ENCODE measurements around the gene DCAF8L2.
"Not testable (repeated sequence)": the region's sequence is repeated elsewhere in the genome, so short reads cannot be mapped to it uniquely, and the experiment has no call there.

The DCAF8L2 gene

DNA sequence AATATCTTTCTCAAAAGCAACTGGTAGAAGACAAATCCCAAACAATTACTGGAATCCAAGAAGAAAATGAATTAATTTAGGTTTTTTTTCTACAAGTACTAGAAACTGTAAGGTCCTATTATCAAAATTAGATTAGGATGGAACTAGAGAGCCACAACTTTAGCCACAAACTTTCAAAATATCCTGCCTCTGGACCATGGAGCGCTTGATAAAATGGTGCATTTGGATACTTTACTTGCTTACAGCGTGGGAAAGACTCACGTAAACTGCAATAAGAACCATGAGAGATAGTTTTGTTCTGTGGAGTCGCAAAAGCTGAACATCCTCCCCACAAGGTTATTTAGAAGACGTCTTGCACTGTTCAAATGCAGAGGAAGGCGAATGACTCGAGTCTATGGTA is at the start of gene DCAF8L2:
Gene DCAF8L2, plus strand, starts transcription at position 301 of the 400 bp plus-strand sequence. CDS start 156,552 bp downstream, outside the sequence.
- DNase-seq: no peak

DNA sequence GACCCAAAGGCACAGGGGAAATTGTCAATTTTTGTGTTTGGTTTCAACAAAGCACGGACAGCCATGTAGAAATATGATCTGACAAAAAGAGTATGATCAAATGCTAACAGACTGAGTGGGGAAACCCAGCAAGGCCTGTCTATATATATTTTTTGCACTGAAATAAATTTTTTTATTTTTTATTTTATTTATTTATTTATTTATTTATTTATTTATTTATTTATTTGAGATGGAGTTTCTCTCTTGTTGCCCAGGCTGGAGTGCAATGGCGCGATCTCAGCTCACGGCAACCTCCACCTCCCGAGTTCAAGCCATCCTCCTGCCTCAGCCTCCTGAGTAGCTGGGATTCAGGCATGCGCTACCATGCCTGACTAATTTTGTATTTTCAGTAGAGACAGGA is 49.0 kb upstream of the DCAF8L2 start:
- DNase-seq: not testable (repeated sequence)

DNA sequence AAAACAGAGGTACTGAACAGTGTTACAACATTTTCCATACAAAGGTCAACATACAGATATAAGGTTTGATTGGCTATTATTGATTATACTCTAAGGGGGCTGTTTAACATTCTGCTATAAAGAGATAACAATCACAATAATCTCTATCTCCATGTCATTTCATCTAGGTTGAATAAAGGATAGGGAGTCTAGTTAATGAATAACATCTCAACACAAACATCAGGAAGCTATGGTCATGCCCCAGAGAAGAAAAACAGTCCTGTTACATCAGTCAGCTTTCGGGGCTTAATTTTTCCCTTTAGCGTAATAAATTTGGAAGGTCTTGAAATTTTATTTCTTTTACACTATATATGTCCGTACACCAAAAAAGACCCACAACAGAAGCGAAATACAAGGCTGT is 41.5 kb upstream of the DCAF8L2 start:
- DNase-seq: no peak

DNA sequence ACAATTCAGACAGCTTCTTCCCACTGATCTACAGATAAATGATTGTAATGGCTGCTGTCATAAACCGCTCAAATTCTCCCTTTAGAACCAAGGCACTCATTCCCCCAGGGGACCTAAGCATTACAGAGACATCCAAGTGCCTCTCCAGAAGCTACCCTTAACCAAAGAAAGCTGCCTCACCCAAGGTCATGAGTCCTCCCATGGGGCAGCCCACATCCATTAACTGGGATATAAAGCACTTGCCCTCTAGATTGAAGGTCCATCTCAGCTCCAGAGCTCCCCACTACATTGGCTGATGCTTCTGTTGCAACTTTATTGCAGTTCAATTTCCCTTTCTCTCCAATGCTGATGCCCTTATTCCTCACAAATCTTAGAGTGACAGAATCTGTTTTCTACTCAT is 40.5 kb upstream of the DCAF8L2 start:
- no peak for DNase-seq

DNA sequence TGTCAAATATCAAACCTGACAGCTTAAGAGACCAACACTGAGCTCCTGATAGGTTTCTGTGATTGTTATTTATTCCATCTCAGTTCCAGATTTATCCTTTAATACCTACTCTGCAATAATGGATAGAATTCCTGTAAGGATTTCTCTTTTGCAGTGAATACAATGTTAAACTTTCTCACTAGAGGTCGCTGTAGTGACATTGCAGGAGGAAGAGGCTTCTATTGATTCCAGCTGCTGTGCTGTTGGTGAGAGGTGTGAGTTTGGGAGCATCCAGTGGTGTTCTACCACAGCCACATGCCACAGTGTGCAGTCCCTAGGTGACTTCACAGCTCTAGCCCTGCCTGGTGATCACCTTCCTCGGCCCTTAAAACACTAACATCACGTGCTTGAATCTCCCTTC is 34.6 kb upstream of the DCAF8L2 start:
- DNase-seq: no peak

DNA sequence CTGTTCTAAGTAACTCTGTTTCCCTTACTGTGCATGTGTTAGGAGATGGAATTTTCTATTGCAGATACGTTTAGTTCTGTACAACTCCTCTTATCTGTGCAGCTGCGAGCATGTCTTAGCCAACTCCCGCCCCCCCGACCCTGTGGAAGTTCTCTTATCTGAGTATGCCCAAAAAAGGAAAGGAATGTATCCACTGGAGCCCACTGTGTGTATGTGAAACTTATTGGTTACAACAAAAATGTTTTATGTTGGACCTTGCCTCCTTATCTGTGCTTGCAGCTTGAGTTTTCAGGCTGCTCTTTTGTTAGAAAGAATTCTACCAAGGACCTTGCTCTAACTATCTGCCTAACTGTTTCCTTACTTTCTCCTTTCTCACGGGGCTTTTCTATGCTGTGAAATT is 24.2 kb upstream of the DCAF8L2 start:
- DNase-seq: no peak

DNA sequence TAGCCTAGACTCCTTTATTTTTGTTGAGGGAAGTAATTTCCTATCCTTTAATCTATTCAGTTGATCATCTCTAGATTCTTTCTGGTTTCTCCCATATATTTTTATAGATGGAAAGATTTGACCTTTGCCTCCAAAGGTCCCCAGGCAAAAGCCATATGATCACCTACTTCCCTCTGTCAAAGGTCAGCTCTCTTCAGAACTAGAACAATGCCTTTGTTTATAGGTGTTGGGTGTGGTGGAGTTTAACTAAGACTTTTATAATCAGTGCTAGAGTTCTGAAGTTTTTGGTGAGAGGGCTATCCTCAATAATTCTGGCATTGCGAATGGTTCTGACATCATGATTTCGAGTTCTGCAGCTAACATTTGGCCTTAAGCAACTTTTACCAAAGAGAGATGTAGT is 19.0 kb upstream of the DCAF8L2 start:
- no peak for DNase-seq

DNA sequence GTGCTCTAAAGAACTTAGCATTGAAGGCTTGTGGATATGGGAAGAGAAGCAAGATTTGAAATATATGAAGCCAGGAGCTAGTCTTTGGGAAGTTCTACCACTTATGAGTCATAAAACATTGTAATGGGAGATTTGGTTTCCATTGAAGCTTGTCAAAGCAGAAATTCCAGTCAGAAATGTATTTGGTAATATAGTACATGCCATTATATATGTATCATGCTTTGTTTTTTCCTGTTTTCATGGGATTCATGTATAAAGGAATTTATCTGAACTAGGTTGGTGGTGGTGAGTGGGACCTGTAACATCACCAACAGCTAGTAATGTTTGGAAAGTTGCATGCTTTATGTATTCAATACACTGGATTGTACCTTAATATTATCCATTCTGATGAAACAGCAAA is 14.6 kb upstream of the DCAF8L2 start:
- no peak for DNase-seq

DNA sequence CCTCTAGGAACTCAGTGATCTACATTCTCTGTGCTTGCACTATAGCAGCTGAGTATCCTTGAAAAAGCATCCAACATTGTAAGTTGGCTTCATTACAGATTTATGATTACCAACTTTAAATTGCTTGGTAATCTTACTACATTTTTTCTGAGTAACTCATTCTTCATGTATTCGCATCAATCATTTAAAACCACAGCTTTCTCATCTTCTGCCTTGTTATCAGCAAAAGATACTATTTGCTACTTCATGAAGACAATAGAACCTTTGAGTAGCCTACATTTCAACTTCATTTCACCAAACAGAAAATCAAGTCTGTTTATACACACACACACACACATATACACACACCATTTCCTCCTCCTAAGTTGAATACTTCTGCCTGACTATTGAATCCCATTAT is 6.2 kb upstream of the DCAF8L2 start:
- no peak for DNase-seq

DNA sequence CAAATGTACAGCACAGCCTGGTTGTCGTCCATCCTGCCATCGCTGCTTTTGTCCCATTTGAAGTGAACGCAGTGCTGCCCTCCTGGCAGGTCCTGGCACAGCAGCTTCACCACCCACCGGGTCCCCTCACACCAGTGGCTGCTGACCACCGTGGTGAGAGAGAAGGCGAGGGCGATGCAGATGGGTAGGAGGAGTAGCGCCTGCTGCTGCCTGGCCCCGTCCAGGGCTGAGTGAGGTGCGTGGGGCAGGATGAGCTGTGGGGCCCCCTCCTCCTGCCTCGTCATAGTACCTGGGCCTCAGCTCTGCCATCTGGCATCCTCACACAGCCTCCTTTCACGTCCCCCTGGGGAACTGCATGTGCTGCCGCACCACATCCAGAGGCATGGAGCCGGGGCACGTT is 1.8 kb downstream of the DCAF8L2 start:
- no peak for DNase-seq

DNA sequence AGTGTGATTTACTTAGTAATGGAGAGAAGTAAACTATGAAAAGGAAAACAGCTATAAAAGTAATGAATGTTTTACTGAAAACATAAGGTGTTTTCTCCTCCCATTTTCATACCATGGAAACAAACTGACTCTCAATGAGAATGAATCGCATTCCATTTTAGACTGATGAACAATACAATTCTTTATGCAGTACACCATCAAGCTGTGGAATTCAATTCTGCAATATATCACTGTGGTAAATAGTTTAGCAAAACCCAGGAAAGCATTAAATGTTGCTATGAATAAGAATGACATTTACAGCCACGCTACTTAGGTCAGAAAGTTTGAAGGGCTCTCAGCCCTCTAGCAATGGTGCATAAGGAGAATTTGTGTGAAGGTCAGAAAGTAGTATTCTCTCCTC is 7.4 kb downstream of the DCAF8L2 start:
- no peak for DNase-seq

DNA sequence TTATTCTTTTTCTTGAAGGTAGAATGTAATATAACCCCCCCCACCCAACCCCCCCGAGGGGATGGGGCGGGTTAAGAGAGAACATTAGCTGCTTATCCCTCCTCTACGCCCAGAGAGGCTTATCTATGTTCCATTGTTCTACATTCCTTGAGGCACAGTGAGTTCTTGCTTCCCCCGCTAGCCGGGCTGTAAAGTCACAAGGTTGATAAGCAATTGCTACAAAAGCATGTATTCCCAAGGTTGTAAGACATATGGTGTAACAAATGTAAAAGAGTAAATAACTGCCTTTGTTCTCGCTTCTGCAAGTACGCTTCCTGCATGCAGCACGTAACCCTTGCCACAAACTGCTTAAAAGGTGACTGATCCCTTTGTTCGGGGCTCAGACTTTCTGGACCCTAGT is 8.2 kb downstream of the DCAF8L2 start:
- no peak for DNase-seq

DNA sequence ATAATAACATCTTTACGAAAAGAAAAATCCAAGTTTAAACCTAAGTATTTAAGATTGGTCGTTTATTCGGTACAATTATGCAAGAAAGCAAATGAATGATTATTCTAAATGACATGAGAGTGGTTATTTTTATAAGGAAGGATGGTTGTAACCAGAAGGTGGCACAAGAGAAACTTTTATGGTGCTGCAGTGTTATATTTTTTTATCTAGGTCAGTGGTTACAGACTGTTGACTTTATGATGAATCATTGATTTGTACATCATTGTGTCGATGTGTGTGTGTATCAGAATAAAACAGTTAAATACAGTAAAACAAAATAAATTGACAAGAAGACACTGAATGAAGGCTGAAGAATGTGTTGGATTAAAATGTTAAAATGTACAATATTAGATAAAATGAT is 9.8 kb downstream of the DCAF8L2 start:
- DNase-seq: no peak

DNA sequence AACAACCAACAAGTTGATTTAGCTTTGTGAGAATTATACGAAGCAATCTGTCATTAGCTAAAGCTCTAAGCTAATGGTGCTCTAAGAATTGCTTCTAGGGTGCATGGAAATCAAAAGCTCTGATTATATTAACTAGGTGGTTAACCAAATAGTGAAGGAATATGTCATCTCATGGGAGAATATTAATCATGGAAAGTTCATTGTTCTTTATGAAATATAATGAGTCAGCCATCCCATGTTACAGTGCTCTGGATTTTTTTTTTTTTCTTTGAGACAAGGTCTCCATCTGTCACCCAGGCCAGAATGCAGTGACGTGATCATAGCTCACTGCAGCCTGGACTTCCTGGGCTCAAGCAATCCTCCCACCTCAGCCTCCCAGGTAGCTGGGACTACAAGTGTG is 10.5 kb downstream of the DCAF8L2 start:
- no peak for DNase-seq

DNA sequence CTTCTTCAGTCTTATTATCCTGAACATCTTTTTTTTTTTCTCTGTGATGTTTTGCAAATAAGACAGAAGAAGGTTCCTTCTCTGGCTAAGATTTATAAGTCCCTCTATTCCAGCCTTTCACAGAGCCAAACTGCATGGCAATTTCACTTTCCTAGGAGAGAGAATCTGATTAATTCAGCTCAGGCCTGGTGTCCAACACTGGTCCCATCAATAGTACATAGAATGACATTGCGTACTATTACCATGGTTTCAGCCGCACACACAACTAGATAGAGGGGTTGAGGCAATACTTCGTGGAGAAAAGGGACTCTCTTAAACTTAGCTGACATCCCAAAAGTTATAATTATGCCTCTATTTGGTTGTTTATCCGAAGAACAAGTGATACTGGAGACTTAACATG is 18.5 kb downstream of the DCAF8L2 start:
- DNase-seq: no peak

DNA sequence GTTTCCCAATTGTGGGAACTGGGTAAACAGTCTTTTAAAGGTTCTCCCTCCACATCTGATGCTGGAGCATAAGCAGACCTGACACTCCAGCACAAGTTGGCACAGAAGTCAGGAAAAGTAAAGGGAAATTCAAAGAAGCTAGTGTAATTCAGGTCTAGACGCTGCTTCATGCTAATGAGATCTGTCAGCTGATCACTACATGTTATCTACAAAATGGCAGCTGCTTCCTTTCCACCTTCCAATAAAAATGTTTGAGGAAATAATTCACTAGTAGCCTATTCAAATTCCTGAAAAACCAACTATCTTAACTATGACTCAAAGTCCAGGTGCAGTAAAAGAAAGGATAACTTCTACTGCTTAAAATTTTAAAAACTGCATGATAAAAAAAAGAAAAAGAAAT is 29.3 kb downstream of the DCAF8L2 start:
- no peak for DNase-seq

DNA sequence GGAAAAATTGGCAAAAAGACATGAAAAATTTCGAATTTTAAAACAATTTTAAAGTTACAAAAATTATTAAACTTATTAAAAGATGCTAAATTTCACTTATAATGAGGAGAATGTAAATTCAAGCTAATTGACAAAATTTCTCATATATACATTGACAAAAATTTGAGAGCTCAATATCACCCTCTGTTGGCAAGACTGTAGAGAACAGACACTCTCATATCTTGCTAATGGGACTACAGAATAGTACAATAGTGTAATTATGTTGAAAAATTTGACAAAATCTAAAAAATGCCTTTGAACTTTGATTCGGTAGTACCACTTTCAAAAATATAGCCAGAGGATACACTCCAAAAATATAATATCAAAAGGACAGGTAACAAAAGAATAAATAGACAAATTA is 29.8 kb downstream of the DCAF8L2 start:
- no peak for DNase-seq

DNA sequence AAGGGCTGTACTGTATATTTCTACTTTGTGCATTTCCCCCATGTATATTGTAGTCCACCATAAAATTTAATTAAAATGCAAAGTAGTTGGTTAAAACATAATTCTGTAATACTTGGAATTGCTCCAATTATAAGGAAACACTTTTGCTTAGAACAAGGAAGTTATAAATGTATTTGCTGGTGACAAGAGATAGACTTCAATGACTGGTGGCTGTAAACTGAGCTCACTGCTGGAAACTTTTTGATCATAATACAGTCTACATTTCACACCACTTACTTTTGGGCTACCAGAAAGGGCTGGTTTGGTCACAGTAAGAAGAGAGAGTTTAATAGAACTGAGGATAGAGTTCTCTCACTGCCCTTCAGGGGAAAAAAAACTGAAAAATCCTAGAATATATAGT is 32.7 kb downstream of the DCAF8L2 start:
- DNase-seq: no peak

DNA sequence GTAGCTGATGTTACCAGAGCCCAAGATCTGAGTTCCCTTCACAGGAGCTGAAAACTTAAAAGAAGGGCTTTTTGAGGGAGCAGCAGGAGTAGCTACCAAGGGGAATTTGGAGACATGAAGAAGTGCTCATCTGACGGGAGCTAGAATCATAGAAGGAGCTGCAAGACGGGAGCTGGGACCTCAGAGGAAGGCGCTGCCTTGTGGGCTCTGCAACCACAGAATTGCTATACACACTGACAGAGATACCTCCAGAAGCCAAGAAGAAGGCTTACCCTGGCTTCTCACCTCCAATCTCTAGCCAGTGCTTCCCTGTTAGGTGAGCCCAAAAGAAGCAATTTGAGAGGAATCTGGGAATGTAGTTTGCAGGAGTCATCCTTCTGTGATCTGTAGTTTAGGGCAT is 35.9 kb downstream of the DCAF8L2 start:
- no peak for DNase-seq

DNA sequence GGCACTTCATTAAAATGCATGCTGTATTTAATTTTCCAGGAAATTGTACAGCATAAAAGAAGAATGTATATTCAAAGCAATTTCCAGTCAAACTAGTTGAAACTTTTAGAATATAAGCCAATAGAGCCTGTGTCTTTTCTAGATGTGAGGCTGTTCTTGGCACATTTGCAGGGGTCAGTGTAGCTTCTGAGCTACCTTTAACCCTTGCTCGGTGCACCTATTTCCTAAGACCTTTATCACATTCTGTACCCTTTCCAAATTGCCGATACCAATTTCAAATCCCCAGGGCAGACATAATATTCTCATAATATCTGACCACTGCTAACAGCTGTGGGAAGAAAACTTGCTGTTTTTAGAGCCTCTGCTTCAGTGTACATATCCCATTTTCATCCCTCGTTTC is 43.2 kb downstream of the DCAF8L2 start:
- DNase-seq: no peak

DNA sequence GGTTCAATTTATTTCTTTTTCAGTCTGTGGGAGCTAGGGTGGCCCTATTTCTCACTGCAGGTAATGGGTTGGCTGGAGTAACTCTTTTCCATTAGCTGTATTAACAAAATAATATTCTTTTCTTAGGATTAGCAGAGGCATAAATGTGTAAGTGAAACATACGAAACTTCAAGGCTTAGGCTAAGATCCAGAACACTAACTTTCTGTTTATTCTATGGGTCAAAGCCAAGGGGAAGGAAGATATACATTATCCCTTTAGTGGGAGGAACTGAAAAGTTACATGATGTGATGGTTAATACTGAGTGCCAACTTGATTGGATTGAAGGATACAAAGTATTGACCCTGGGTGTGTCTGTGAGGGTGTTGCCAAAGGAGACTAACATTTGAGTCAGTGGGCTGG is 66.4 kb downstream of the DCAF8L2 start:
- no peak for DNase-seq

DNA sequence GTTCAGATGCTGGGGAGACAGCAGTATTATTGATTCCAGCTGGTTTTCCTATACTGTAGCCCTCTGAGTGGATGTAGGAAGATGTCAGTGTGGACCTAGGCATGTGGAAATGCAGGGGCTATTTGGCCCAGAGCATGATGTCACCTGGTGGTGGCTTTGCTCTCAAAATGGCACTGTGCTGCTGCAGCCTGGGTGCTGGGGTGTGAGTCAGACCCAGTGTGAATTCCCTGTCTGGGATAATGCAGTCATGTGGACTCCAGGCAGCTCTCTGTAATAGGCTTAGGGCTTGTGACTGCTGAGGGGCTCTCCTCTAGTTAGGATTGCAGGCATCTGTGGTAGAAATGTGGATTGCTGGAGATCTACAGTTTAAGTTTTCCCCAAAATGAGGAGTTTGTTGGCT is 70.7 kb downstream of the DCAF8L2 start:
- DNase-seq: no peak

DNA sequence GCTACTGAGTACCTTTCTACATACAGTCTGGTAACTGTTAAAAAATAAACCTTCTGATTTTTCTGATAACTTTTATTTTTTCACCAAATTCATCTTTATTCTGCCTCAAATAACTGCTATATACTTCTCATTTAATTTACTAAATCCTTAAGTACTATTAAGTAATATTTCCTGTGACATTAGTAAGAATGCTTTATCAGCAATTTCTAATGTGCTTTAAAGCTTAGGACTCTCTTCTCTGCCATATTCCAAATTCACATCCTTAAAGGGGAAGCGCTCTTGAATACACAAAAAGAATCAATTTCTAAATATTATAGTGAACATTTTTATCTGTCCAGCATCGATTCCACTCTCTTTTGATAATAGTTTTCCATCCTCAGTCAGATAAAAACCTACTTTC is 81.1 kb downstream of the DCAF8L2 start:
- no peak for DNase-seq

DNA sequence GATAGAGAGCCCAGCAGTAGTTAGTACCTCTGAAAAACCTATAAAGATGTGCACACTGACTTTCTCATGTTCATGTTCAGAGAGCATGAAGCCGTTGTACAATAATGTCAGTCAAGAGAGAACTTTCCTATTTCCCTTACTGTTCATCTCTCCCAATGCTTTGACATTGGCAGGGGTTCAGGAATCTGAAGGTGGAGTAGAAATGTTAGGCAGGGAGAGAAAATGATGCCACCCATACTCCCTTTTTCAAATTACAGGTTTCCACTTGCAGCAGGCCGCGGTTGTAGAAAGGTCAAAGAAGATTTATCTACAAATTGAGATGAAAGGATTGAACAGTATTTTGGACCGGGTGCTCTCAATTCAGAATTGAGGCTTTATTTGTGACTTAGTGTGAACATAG is 84.3 kb downstream of the DCAF8L2 start:
- no peak for DNase-seq

DNA sequence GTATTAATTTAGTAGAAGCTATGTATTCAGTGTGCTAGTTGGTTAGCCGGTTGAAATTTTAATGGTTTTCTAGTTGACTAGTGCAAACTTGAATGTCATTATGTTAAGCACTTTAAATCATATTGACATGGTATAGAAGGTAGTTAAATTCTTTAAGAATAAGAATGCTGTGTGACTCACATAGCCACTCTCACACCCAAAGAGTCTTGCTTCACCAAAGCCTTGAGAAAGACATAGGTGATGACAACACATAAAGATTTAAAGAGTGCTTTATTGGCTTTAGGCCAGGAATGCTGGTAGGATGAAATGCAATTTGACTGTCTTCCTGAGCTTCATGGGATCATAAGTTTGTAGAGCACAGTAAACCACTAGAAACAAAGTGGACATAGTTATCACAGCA is 85.3 kb downstream of the DCAF8L2 start:
- no peak for DNase-seq

DNA sequence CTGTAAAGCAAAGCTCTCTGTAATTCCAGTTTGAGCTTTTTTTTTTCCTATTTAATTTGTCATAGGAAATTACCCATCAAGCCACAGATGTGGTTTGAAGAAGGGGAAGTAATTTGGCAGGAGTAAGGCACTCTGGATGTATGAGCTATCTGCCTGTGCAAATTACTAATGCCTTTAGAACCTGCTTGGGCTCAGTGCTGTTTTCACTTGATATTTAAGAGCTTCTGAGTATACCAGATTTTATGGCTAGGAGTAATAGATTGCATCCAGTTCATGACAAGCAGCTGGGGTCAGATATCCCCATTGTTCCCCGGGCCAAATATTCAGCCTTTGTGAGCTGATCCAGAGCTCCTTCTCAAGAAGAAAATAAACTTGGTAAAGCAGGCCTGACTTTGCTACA is 89.1 kb downstream of the DCAF8L2 start:
- DNase-seq: no peak

All from hippocampal formation (tissue), 2 donors.